Endodermal cell (in vitro differentiated cells): ENCODE measurements around the gene FUT2. TPM values are rescaled to one million over a fixed set of nuclear protein-coding genes. Genes with fewer than 3 reads are reported as not detected.

Experiments
- DNase-seq: peaks from one replicate; pipeline ENCODE4 v3.0.0-alpha.2; 2017
- H3K27ac ChIP-seq: 2 replicates; pipeline ENCODE4 v1.5.1; 2013; ENCODE audit warnings: mild to moderate bottlenecking, low read depth, low read length, moderate library complexity
- H3K27me3 ChIP-seq: 2 replicates; pipeline ENCODE4 v1.6.1; 2013; ENCODE audit warnings: mild to moderate bottlenecking, low read length, moderate library complexity; ENCODE audit not compliant: insufficient read depth, control insufficient read depth, poor library complexity, severe bottlenecking
- H3K36me3 ChIP-seq: 2 replicates; pipeline ENCODE4 v1.7.0; 2013; ENCODE audit warnings: mild to moderate bottlenecking, low read length, moderate library complexity; ENCODE audit not compliant: control insufficient read depth, insufficient read depth
- H3K4me1 ChIP-seq: one replicate; pipeline ENCODE4 v1.7.0; 2013; ENCODE audit warnings: low read length; ENCODE audit not compliant: control insufficient read depth, insufficient read depth
- H3K4me3 ChIP-seq: 2 replicates; pipeline ENCODE4 v1.5.1; 2013; ENCODE audit warnings: mild to moderate bottlenecking, low read length, moderate library complexity
- H3K9ac ChIP-seq: 2 replicates; pipeline ENCODE4 v1.6.1; 2013; ENCODE audit warnings: mild to moderate bottlenecking, low read length, moderate library complexity; ENCODE audit not compliant: poor library complexity, severe bottlenecking; ENCODE audit errors: extremely low read depth
- H3K9me3 ChIP-seq: 2 replicates; pipeline ENCODE4 v1.6.1; 2013; ENCODE audit warnings: mild to moderate bottlenecking, low read length, moderate library complexity; ENCODE audit not compliant: control insufficient read depth
- H3K27ac Mint-ChIP-seq: 2 replicates; pipeline ENCODE4 v1.8.0; 2020; ENCODE audit warnings: mixed read lengths
- H3K27me3 Mint-ChIP-seq: 2 replicates; pipeline ENCODE4 v1.8.0; 2021; ENCODE audit warnings: mild to moderate bottlenecking, mixed read lengths; ENCODE audit not compliant: insufficient read depth
- H3K36me3 Mint-ChIP-seq: 2 replicates; pipeline ENCODE4 v1.8.0; 2020; ENCODE audit warnings: low read depth, mixed read lengths
- H3K4me1 Mint-ChIP-seq: 2 replicates; pipeline ENCODE4 v1.8.0; 2020; ENCODE audit warnings: mixed read lengths
- H3K4me3 Mint-ChIP-seq: 2 replicates; pipeline ENCODE4 v1.8.0; 2020; ENCODE audit warnings: mild to moderate bottlenecking, moderate library complexity, mixed read lengths
- H3K9me3 Mint-ChIP-seq: 2 replicates; pipeline ENCODE4 v1.8.0; 2020; ENCODE audit warnings: mild to moderate bottlenecking, mixed read lengths
- CTCF ChIP-seq: fragments of 200-600 bp; sonication (generic); conservative IDR thresholded peaks from 2 replicates; pipeline ENCODE4 v1.5.0; 2021; ENCODE audit warnings: antibody characterized with exemption, mild to moderate bottlenecking
- WGBS, 2 experiments: methylation state at CpG; one replicate each; pipeline versions ENCODE4 v1.1.5 to v1.1.7; 2013; ENCODE audit warnings: missing lambda C conversion rate in 2 of 2, mixed read lengths in 1 of 2; ENCODE audit not compliant: insufficient coverage in 1 of 2, insufficient read length in 1 of 2; 5-methylcytosine and 5-hydroxymethylcytosine counted together
- total RNA-seq, 2 donors: library from RNA; stranded (reverse); fragmentation: NEBNext Ultra II Directional in 1 of 2; extraction: Animal tissue kit (Norgen Biotek cat#: 25700) in 1 of 2; gene quantifications; 2 replicates in 1 of 2; 3 replicates in 1 of 2; pipeline ENCODE4 v1.2.1, GENCODE V29; 2021

The FUT2 gene
- total RNA-seq, 2 donors from 2014 or later, result 5.8 to 11.0 TPM

DNA sequence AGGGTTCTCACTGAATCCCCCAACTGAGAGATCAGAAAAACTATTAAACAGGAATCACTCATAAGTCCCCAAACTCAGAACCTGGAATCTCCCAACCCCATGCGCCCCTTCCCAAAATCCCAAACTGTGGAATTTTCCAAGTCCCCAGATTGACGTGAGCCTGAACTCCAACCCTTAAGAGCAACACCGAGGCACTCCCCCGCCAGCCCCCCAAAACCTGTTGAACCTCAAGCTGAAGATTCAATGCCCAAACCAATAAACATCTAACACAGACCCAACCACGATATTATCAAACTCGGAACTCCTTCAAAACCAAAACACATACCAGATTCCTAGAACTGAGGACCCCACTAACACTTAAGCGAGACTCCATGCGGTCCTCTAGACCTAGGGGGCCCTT, 50.3 kb downstream of the FUT2 start:
- no peaks in the 10 kb centered on the region for H3K4me1 ChIP-seq
- H3K36me3 Mint-ChIP-seq, result peaks cover 9% of the 10 kb centered on the region
- H3K4me3 ChIP-seq, result peak overlapping the region; percentile 89
- H3K27me3 Mint-ChIP-seq, result peaks cover 25% of the 10 kb centered on the region
- peaks cover 13% of the 10 kb centered on the region for H3K4me1 Mint-ChIP-seq
- H3K27ac ChIP-seq, result no peak overlapping the region
- H3K9me3 Mint-ChIP-seq, result no peaks in the 10 kb centered on the region
- H3K9me3 ChIP-seq, result no peaks in the 10 kb centered on the region
- DNase-seq, result no peak
- peak overlapping the region; percentile 90 for H3K27ac Mint-ChIP-seq
- H3K36me3 ChIP-seq, result peaks cover 10% of the 10 kb centered on the region
- no peak for TF ChIP-seq CTCF
- no peak overlapping the region for H3K9ac ChIP-seq
- peak overlapping the region; percentile 62 for H3K4me3 Mint-ChIP-seq
- H3K27me3 ChIP-seq, result no peaks in the 10 kb centered on the region
- WGBS, 2 experiments, result 90 to 93% methylated on average over 5 to 8 of the region's 8 CpGs

- H3K9me3 Mint-ChIP-seq, result no peaks in the 10 kb centered on the region
Measured at GRCh38 chr19:48746738-48747575, 51.2 kb downstream of the FUT2 start, which contains the start of gene IZUMO1. Gene IZUMO1, minus strand, starts transcription at chr19:48746909. Its CDS starts 1,050 bp downstream, at chr19:48745859.

DNA sequence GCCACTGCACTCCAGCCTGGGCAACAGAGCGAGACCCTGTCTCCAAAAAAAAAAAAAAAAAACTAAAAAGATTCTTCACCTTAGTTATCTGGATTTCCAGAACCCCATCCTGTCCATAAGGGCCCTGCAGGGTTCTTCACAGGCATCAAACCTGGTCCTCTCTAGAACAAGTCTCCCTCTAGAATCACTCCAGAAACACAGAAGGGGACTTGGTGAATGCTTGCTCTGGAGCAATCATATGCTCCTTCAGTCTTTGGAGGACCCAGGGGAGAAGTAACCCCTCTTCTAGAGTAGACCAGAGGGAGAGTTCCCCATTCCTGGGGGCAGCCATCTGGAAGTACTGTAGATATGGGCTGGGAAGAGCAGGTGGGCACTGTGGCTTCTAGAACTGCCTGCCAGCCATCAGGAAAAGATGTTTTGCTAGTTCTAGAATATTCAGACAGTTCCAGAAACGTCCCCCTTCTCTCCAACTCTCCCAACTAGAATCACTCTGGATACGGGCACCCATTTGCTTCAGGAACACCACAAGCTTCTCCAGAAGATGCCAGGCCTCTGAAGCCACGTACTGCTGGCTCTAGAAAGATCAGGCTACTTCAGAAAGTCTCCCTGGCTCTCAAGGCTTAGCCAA, 53.9 kb downstream of the FUT2 start:
- Mint-ChIP-seq H3K27me3 (peaks cover 26% of the 10 kb centered on the region), H3K4me1 (peaks cover 20% of the 10 kb centered on the region), H3K9me3 (no peaks in the 10 kb centered on the region), H3K4me3 (no peak overlapping the region), H3K27ac (no peak overlapping the region), H3K36me3 (peaks cover 9% of the 10 kb centered on the region)
- Histone ChIP-seq H3K9ac (no peak overlapping the region), H3K27me3 (peaks cover 14% of the 10 kb centered on the region), H3K4me1 (no peaks in the 10 kb centered on the region), H3K36me3 (peaks cover 10% of the 10 kb centered on the region), H3K27ac (no peak overlapping the region), H3K9me3 (no peaks in the 10 kb centered on the region), H3K4me3 (no peak overlapping the region)
- DNase-seq, result no peak
- no peak for TF ChIP-seq CTCF
- WGBS, 2 experiments, result 88 to 89% methylated on average over 3 to 4 of the region's 4 CpGs

More at GRCh38 chr19:48746738-48747575, 51.2 kb downstream of the FUT2 start, which contains the start of gene IZUMO1:
- peaks cover 21% of the 10 kb centered on the region for H3K27me3 Mint-ChIP-seq
- peak; percentile 95 for DNase-seq
- TF ChIP-seq CTCF, result no peak
- peaks cover 12% of the 10 kb centered on the region for H3K4me1 Mint-ChIP-seq
- peaks cover 9% of the 10 kb centered on the region for H3K36me3 Mint-ChIP-seq
- peak within 1 kb of the TSS; percentile 90 for H3K27ac Mint-ChIP-seq
- peaks cover 2% of the 10 kb centered on the region for H3K27me3 ChIP-seq
- WGBS, 2 experiments, result 15 to 25% methylated on average over 7 to 31 of the region's 31 CpGs
- H3K4me3 Mint-ChIP-seq, result peak within 1 kb of the TSS; percentile 62
- H3K27ac ChIP-seq, result peak within 1 kb of the TSS; percentile 82
- no peaks in the 10 kb centered on the region for H3K4me1 ChIP-seq
- no peaks in the 10 kb centered on the region for H3K9me3 ChIP-seq
- H3K9ac ChIP-seq, result peak within 1 kb of the TSS; percentile 47
- H3K36me3 ChIP-seq, result peaks cover 10% of the 10 kb centered on the region
- peak within 1 kb of the TSS; percentile 89 for H3K4me3 ChIP-seq
